Common myeloid progenitor, CD34-positive (primary cell): ENCODE results near the gene IKZF5.

Source experiments
- CTCF ChIA-PET: fragments of 350-600 bp; sonication (Branson Sonifier 250); formaldehyde crosslinking; loops from one replicate; lab custom pipeline; 2021; ENCODE audit warnings: antibody characterized with exemption; lab: Charles Lee
- POLR2A ChIA-PET: fragments of 350-600 bp; sonication (Branson Sonifier 250); formaldehyde crosslinking; loops from one replicate; lab custom pipeline; 2021; ENCODE audit warnings: antibody characterized with exemption; lab: Charles Lee
- DNase-seq, 3 donors: peaks; one replicate each; pipeline versions ENCODE4 v3.0.0 to v3.0.0-alpha.2; 2013
- H3K27ac ChIP-seq, 2 experiments: 1 replicate in 1 of 2; 2 replicates in 1 of 2; pipeline ENCODE4 v1.7.0; 2013; ENCODE audit warnings: inconsistent platforms in 2 of 2, low read length in 2 of 2, mild to moderate bottlenecking in 2 of 2, low read depth in 1 of 2, moderate library complexity in 1 of 2; ENCODE audit not compliant: severe bottlenecking in 2 of 2, insufficient read depth in 1 of 2, poor library complexity in 1 of 2
- H3K27me3 ChIP-seq, 5 experiments: replicated peaks in 2 of 5; 1 replicate in 3 of 5; 2 replicates in 2 of 5; pipeline versions ENCODE4 v1.6.1 to v1.7.0; 2013; ENCODE audit warnings: low read length in 4 of 5, mild to moderate bottlenecking in 2 of 5, moderate library complexity in 2 of 5, inconsistent platforms in 1 of 5; ENCODE audit not compliant: insufficient read depth in 5 of 5, control insufficient read depth in 4 of 5
- H3K36me3 ChIP-seq, 4 experiments: 1 replicate in 2 of 4; 2 replicates in 2 of 4; pipeline versions ENCODE4 v1.6.1 to v1.7.0; 2013; ENCODE audit warnings: low read length in 3 of 4, control low read depth in 1 of 4, mild to moderate bottlenecking in 1 of 4; ENCODE audit not compliant: control insufficient read depth in 4 of 4, insufficient read depth in 4 of 4
- H3K4me1 ChIP-seq, 4 experiments: 1 replicate in 3 of 4; 2 replicates in 1 of 4; pipeline versions ENCODE4 v1.6.1 to v1.7.1; 2013; ENCODE audit warnings: low read length in 3 of 4, mild to moderate bottlenecking in 3 of 4, control low read depth in 1 of 4, inconsistent platforms in 1 of 4, moderate library complexity in 1 of 4; ENCODE audit not compliant: control insufficient read depth in 4 of 4, insufficient read depth in 4 of 4; ENCODE audit errors: control extremely low read depth in 1 of 4
- H3K4me3 ChIP-seq, 7 experiments: 1 replicate in 4 of 7; 2 replicates in 3 of 7; pipeline versions ENCODE4 v1.5.1 to v1.7.0; 2013; ENCODE audit warnings: mild to moderate bottlenecking in 7 of 7, low read length in 6 of 7, moderate library complexity in 6 of 7, inconsistent platforms in 2 of 7, low read depth in 2 of 7, control low read depth in 1 of 7; ENCODE audit not compliant: insufficient read depth in 4 of 7, control insufficient read depth in 1 of 7; ENCODE audit errors: extremely low read depth in 1 of 7
- H3K9me3 ChIP-seq, 5 experiments: 1 replicate in 4 of 5; 2 replicates in 1 of 5; pipeline versions ENCODE4 v1.6.1 to v1.7.1; 2013; ENCODE audit warnings: low read length in 4 of 5, mild to moderate bottlenecking in 2 of 5, inconsistent platforms in 1 of 5, low read depth in 1 of 5, moderate library complexity in 1 of 5; ENCODE audit not compliant: control insufficient read depth in 4 of 5, insufficient read depth in 2 of 5; ENCODE audit errors: control extremely low read depth in 1 of 5
- WGBS: methylation state at CpG from one replicate; pipeline ENCODE4 v1.1.5; 2013; ENCODE audit not compliant: insufficient coverage; 5-methylcytosine and 5-hydroxymethylcytosine counted together

IKZF5 gene

GRCh38 chr10:123007558-123008354 is 839 bp downstream of the IKZF5 start:
- peak overlapping the region; percentile 76 to 92 for H3K27ac ChIP-seq
- 9% methylated on average over 18 of the region's 30 CpGs for WGBS
- no peaks in the 10 kb centered on the region for H3K27me3 ChIP-seq
- no peaks in the 10 kb centered on the region for H3K9me3 ChIP-seq
- peak; percentile 46 to 74 (median 63) for DNase-seq
- H3K4me3 ChIP-seq = peak overlapping the region; percentile 65 to 97 (median 93)
- H3K4me1 ChIP-seq = peaks cover 10 to 31% (median 22%) of the 10 kb centered on the region in 4 experiments
- CTCF ChIA-PET = interaction anchor here (1.0 to 5.0 kb wide), 2 partner anchors 26 to 36 kb away, joined by 3 to 32 read pairs; partner anchors contain the start of gene PSTK
- POLR2A ChIA-PET = interaction anchor here (0.6 to 1.4 kb wide), 2 partner anchors 27 to 147 kb away, joined by 4 to 6 read pairs; no protein-coding TSS in a partner anchor
- peaks cover 0 to 8% (median 0%) of the 10 kb centered on the region in 4 experiments for H3K36me3 ChIP-seq

DNA sequence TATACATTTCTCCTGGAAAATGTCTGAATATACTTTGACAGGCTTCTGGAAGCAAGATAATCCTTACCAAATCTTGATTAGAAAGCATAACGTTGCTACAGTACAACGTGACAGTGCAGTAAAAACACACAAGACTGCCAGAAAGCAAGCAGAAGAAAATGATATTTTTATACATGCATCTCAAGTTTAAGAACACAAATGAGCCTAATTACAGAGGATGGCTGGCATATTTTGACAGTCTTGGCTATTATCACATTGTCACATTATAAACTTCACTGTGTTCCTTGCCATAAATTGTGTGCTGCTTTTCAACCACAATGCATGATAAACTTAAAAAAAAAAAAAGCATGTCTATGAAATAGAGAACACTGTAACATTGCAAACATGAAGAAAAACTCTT is 4.3 kb downstream of the IKZF5 start:
- peaks cover 6 to 23% (median 13%) of the 10 kb centered on the region in 4 experiments for H3K4me1 ChIP-seq
- CTCF ChIA-PET = interaction anchor here (5.0 kb wide), 1 partner anchor 22 kb away, joined by 32 read pairs; the partner anchor contains the start of gene PSTK
- DNase-seq = no peak
- WGBS = 100% methylated on average over 2 of the region's 2 CpGs
- no peak overlapping the region for H3K4me3 ChIP-seq
- peaks cover 0 to 4% (median 2%) of the 10 kb centered on the region in 4 experiments for H3K36me3 ChIP-seq
- H3K27ac ChIP-seq = no peak overlapping the region
- no peaks in the 10 kb centered on the region for H3K9me3 ChIP-seq
- POLR2A ChIA-PET = no interaction called here
- no peaks in the 10 kb centered on the region for H3K27me3 ChIP-seq

DNA sequence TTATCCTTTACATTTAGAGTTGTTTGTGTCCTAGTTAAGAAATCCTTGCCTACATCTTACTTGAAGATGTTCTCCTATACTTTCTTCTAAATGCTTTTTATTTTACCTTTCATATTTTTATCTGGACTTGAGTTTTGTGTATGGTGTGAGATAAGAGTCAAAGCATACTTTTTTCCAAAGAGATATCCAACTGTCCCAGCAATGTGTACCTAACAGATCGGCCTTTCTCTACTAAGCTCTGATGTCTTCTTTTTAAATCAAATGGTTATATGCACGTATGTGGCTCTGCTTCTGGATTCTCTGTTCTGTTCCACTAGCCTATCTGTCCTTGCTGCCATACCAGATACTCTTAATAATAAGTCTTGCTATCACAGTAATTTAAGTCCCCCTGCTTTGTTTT is 7.2 kb downstream of the IKZF5 start:
- no peaks in the 10 kb centered on the region for H3K9me3 ChIP-seq
- H3K36me3 ChIP-seq = peaks cover 4 to 25% (median 9%) of the 10 kb centered on the region in 4 experiments
- no peak overlapping the region for H3K27ac ChIP-seq
- no peaks in the 10 kb centered on the region for H3K27me3 ChIP-seq
- DNase-seq = no peak
- 100% methylated on average over 2 of the region's 2 CpGs for WGBS
- POLR2A ChIA-PET = interaction anchor here (0.7 kb wide), 1 partner anchor 172 kb away, joined by 3 read pairs; no protein-coding TSS in a partner anchor
- H3K4me1 ChIP-seq = no peaks in the 10 kb centered on the region
- CTCF ChIA-PET = no interaction called here
- H3K4me3 ChIP-seq = no peak overlapping the region

DNA sequence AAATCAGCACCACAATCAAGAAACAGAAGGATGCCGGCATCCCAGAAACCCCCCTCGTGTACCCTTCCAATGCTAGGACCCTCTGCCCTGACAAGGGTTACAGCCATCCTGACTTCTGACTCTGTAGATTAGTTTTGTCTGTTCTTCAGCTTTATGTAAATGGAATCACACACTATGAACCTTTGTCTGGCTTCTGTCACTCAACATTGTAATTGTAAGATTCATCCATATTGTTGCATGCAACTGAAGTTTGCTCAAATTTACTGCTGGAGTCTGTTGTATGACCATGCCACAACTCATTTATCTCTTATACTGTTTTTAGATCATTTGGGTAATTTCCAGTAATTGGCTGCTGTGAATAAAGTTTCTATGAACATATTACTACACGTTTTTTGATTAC is 8.4 kb downstream of the IKZF5 start:
- no peaks in the 10 kb centered on the region for H3K4me1 ChIP-seq
- CTCF ChIA-PET = interaction anchor here (1.7 kb wide), 1 partner anchor 18 kb away, joined by 5 read pairs; no protein-coding TSS in a partner anchor
- H3K4me3 ChIP-seq = no peak overlapping the region
- no peak for DNase-seq
- POLR2A ChIA-PET = no interaction called here
- WGBS = 100% methylated on average over 1 of the region's 3 CpGs
- no peaks in the 10 kb centered on the region for H3K9me3 ChIP-seq
- H3K27me3 ChIP-seq = no peaks in the 10 kb centered on the region
- peaks cover 12 to 36% (median 18%) of the 10 kb centered on the region in 4 experiments for H3K36me3 ChIP-seq
- no peak overlapping the region for H3K27ac ChIP-seq

GRCh38 chr10:122999347-122999746 is 9.2 kb downstream of the IKZF5 start:
- ChIA-PET POLR2A (no interaction called here), CTCF (interaction anchor here (0.8 to 1.7 kb wide), 3 partner anchors 9 to 20 kb away, joined by 3 to 5 read pairs (median 4); no protein-coding TSS in a partner anchor)
- H3K27ac ChIP-seq = no peak overlapping the region
- no peaks in the 10 kb centered on the region for H3K9me3 ChIP-seq
- no peaks in the 10 kb centered on the region for H3K4me1 ChIP-seq
- H3K27me3 ChIP-seq = no peaks in the 10 kb centered on the region
- DNase-seq = no peak
- no peak overlapping the region for H3K4me3 ChIP-seq
- peaks cover 14 to 44% (median 22%) of the 10 kb centered on the region in 4 experiments for H3K36me3 ChIP-seq
- no CpG with 5 or more reads among the region's 3 CpGs for WGBS

GRCh38 chr10:122998934-122999333 is 9.7 kb downstream of the IKZF5 start:
- H3K4me1 ChIP-seq = no peaks in the 10 kb centered on the region
- ChIA-PET CTCF (interaction anchor here (0.8 to 1.7 kb wide), 3 partner anchors 9 to 20 kb away, joined by 3 to 5 read pairs (median 4); no protein-coding TSS in a partner anchor), POLR2A (interaction anchor here (0.5 kb wide), 1 partner anchor 1037 kb away, joined by 4 read pairs; no protein-coding TSS in a partner anchor)
- peaks cover 16 to 48% (median 26%) of the 10 kb centered on the region in 4 experiments for H3K36me3 ChIP-seq
- WGBS = 100% methylated on average over 2 of the region's 3 CpGs
- H3K4me3 ChIP-seq = no peak overlapping the region
- no peaks in the 10 kb centered on the region for H3K27me3 ChIP-seq
- no peak for DNase-seq
- no peak overlapping the region for H3K27ac ChIP-seq
- H3K9me3 ChIP-seq = no peaks in the 10 kb centered on the region
